PC-9 (cell line): ENCODE measurements around the gene ARPC1A. TPM values are rescaled to one million over a fixed set of nuclear protein-coding genes. Genes with fewer than 3 reads are reported as not detected.
A peak's percentile ranks its signal among the peaks of the same experiment; 100 is the strongest.
"Not testable (repeated sequence)": the region's sequence is repeated elsewhere in the genome, so short reads cannot be mapped to it uniquely, and the experiment has no call there.

ENCODE experiments used
- Bru-seq: library from RNA; stranded (reverse); fragments of 400-500 nt; gene quantifications from one replicate; lab custom pipeline; 2021; lab: Mats Ljungman, UMichigan
- BruChase-seq, 2 experiments: library from RNA; stranded (reverse); fragments of 400-500 nt; gene quantifications; one replicate each; lab custom pipeline; 2021; lab: Mats Ljungman, UMichigan
- BruUV-seq: library from RNA; stranded (reverse); fragments of 400-500 nt; replicated peaks from 2 replicates; lab custom pipeline; 2021; lab: Mats Ljungman, UMichigan
- CTCF ChIA-PET: fragments of 300-600 bp; sonication (Branson Sonifier 250); formaldehyde crosslinking; loops from one replicate; lab custom pipeline; 2022; ENCODE audit warnings: antibody characterized with exemption; lab: Charles Lee
- POLR2A ChIA-PET: fragments of 300-600 bp; sonication (Branson Sonifier 250); formaldehyde crosslinking; loops from one replicate; lab custom pipeline; 2022; ENCODE audit warnings: antibody characterized with exemption; ENCODE audit not compliant: unreplicated experiment; lab: Charles Lee
- DNase-seq, 2 experiments: peaks; one replicate each; pipeline versions ENCODE4 v3.0.0 to v3.0.0-alpha.2; 2015 to 2022; ENCODE audit warnings: mixed read lengths in 1 of 2
- H2AFZ ChIP-seq: fragments of 200-600 bp; sonication (generic); 2 replicates; pipeline ENCODE4 v1.8.1; 2017; ENCODE audit warnings: antibody characterized with exemption
- H3F3A ChIP-seq: fragments of 200-600 bp; sonication (generic); 2 replicates; pipeline ENCODE4 v1.8.1; 2017; ENCODE audit warnings: antibody characterized with exemption, mild to moderate bottlenecking, low read depth; ENCODE audit not compliant: insufficient read depth
- H3K27ac ChIP-seq: fragments of 200-600 bp; sonication (generic); 2 replicates; pipeline ENCODE4 v1.6.1; 2016; ENCODE audit warnings: mixed run types
- H3K27me3 ChIP-seq: fragments of 200-600 bp; sonication (generic); 2 replicates; pipeline ENCODE4 v1.6.1; 2016; ENCODE audit warnings: low read depth, mixed run types; ENCODE audit not compliant: insufficient read depth
- H3K36me3 ChIP-seq: fragments of 200-600 bp; sonication (generic); 2 replicates; pipeline ENCODE4 v1.6.1; 2016; ENCODE audit warnings: low read depth, mixed run types
- H3K4me1 ChIP-seq: fragments of 200-600 bp; sonication (generic); replicated peaks from 2 replicates; pipeline ENCODE4 v1.6.1; 2016; ENCODE audit warnings: mixed run types; ENCODE audit not compliant: insufficient read depth
- H3K4me2 ChIP-seq: fragments of 200-600 bp; sonication (generic); 2 replicates; pipeline ENCODE4 v1.6.1; 2017; ENCODE audit warnings: mixed run types
- H3K4me3 ChIP-seq: fragments of 200-600 bp; sonication (generic); 2 replicates; pipeline ENCODE4 v1.6.1; 2016; ENCODE audit warnings: mixed run types
- H3K79me2 ChIP-seq: fragments of 200-600 bp; sonication (generic); 2 replicates; pipeline ENCODE4 v1.6.1; 2017; ENCODE audit warnings: low read depth, mixed run types
- H3K9me2 ChIP-seq: fragments of 200-600 bp; sonication (generic); 2 replicates; pipeline ENCODE4 v1.8.1; 2017; ENCODE audit warnings: mild to moderate bottlenecking; ENCODE audit not compliant: insufficient read depth
- H3K9me3 ChIP-seq: fragments of 200-600 bp; sonication (generic); 2 replicates; pipeline ENCODE4 v1.8.1; 2016; ENCODE audit warnings: low read depth; ENCODE audit not compliant: insufficient read depth
- H4K20me1 ChIP-seq: fragments of 200-600 bp; sonication (generic); 2 replicates; pipeline ENCODE4 v1.8.1; 2017; ENCODE audit not compliant: insufficient read depth
- CTCF ChIP-seq: fragments of 200-600 bp; sonication (generic); conservative IDR thresholded peaks from 2 replicates; pipeline ENCODE4 v1.6.1; 2017; ENCODE audit warnings: mixed run types, antibody characterized with exemption, mild to moderate bottlenecking, moderate library complexity
- EZH2 ChIP-seq: fragments of 200-600 bp; sonication (generic); IDR thresholded peaks from 2 replicates; pipeline ENCODE4 v1.8.0; 2017; ENCODE audit warnings: antibody characterized with exemption, low read depth
- intact Hi-C: fragments of 100-400 bp; cut with micrococcal nuclease; formaldehyde crosslinking; loops from one replicate; pipeline ENCODE4 v1.10.0; 2022; ENCODE audit not compliant: unreplicated experiment
- long read RNA-seq: library from polyadenylated mRNA; stranded (forward); transcript quantifications from one replicate; pipeline ENCODE4 v2.0.0, GENCODE V29; 2022
- total RNA-seq: library from RNA; stranded (reverse); gene quantifications from 2 replicates; pipeline ENCODE4 v1.2.3, GENCODE V29; 2021

Gene ARPC1A
- 274 and 305 TPM in 2 replicates for total RNA-seq
- percentile 97 among the genes with signal in this experiment for Bru-seq, nascent RNA
- BruChase-seq, experiment 1, labeled RNA remaining after a 2-hour chase = percentile 99 among the genes with signal in this experiment
- percentile 100 among the genes with signal in this experiment for BruChase-seq, experiment 2, labeled RNA remaining after a 6-hour chase
- long read RNA-seq, transcript ARPC1A-201 (10 exons, 1,565 nt) = major isoform, 431 of 491 reads
- long read RNA-seq, partial matches to known transcripts = 37 of 491 reads
- long read RNA-seq, other reads (novel, unspliced or antisense) = 22 of 491 reads

- BruUV-seq = no TSS peak
- CTCF ChIA-PET = no interaction called here
These were observed at the start of gene ARPC1A for GRCh38 chr7:99325592-99326407. Gene ARPC1A (plus strand): TSS chr7:99325898. CDS start chr7:99333354, 7,456 bp downstream.

GRCh38 chr7:99278180-99278579, 47.5 kb upstream of the ARPC1A start:
- Histone ChIP-seq H3K9me3 (no peaks in the 10 kb centered on the region), H3K27me3 (no peaks in the 10 kb centered on the region), H4K20me1 (no peaks in the 10 kb centered on the region), H3K9me2 (no peaks in the 10 kb centered on the region), H3K4me3 (no peak overlapping the region), H3K79me2 (0 out of 2 replicates have a peak, but pooled peaks cover 2% of the 10 kb centered on the region), H3K36me3 (no peaks in the 10 kb centered on the region), H3F3A (peaks cover 14% of the 10 kb centered on the region), H3K27ac (no peak overlapping the region), H3K4me2 (no peak overlapping the region), H2AFZ (no peak overlapping the region), H3K4me1 (peaks cover 23% of the 10 kb centered on the region)
- CTCF ChIA-PET = no interaction called here
- BruUV-seq = no TSS peak
- TF ChIP-seq CTCF (0 out of 2 replicates have a peak, but pooled peaks have one; percentile 19), EZH2 (no peak)
- intact Hi-C loops = loop anchor here (10.0 kb wide), 1 partner anchor 97 kb away; the partner anchor contains the start of gene ARPC1B
- POLR2A ChIA-PET = interaction anchor here (0.6 kb wide), 1 partner anchor 334 kb away, joined by 4 read pairs; no protein-coding TSS in a partner anchor
- no peak for DNase-seq

More at GRCh38 chr7:99325592-99326407, at the start of gene ARPC1A:
- Histone ChIP-seq H3K4me2 (peak within 1 kb of the TSS; percentile 81), H3K9me3 (no peaks in the 10 kb centered on the region), H3K4me3 (peak within 1 kb of the TSS; percentile 93), H3K9me2 (no peaks in the 10 kb centered on the region), H3F3A (peaks cover 45% of the 10 kb centered on the region), H2AFZ (peak within 1 kb of the TSS; percentile 95), H3K27me3 (no peaks in the 10 kb centered on the region), H3K36me3 (peaks cover 6% of the 10 kb centered on the region; the same call in 1 of the 2 replicates), H4K20me1 (no peaks in the 10 kb centered on the region), H3K27ac (peak within 1 kb of the TSS; percentile 97), H3K4me1 (peaks cover 45% of the 10 kb centered on the region), H3K79me2 (peaks cover 63% of the 10 kb centered on the region)
- TF ChIP-seq EZH2 (no peak), CTCF (no peak)
- POLR2A ChIA-PET = interaction anchor here (0.7 kb wide), 1 partner anchor 46 kb away, joined by 5 read pairs; no protein-coding TSS in a partner anchor
- DNase-seq = peak; percentile 82 to 96
- intact Hi-C loops = loop anchor here (5.0 kb wide), 1 partner anchor 183 kb away; the partner anchor contains the start of gene SMURF1

GRCh38 chr7:99284165-99284564, 41.5 kb upstream of the ARPC1A start:
- H3K4me2 ChIP-seq, H3K36me3 ChIP-seq, H3K9me3 ChIP-seq, H3K27ac ChIP-seq, H3K27me3 ChIP-seq, DNase-seq, H3K79me2 ChIP-seq, POLR2A ChIA-PET, H2AFZ ChIP-seq, H4K20me1 ChIP-seq, H3K4me3 ChIP-seq, H3F3A ChIP-seq, intact Hi-C loops, H3K9me2 ChIP-seq, BruUV-seq, H3K4me1 ChIP-seq: not testable (repeated sequence)
- CTCF ChIA-PET = interaction anchor here (0.6 kb wide), 1 partner anchor 245 kb away, joined by 10 read pairs; no protein-coding TSS in a partner anchor
